HG03196 (cell line): ENCODE measurements around the gene TGM1.

ENCODE experiments used
- ATAC-seq: cut with Tn5 transposase; IDR thresholded peaks from one replicate; pipeline ENCODE4 v1.9.1; 2021; ENCODE audit not compliant: unreplicated experiment

The TGM1 gene

GRCh38 chr14:24262821-24263733 is at the start of gene TGM1:
Gene TGM1, minus strand, starts transcription at chr14:24263177. Its CDS starts 825 bp downstream, at chr14:24262352.
- ATAC-seq, result no peak

- ATAC-seq, result no peak
Measured at GRCh38 chr14:24311837-24312615, 49.0 kb upstream of the TGM1 start.

GRCh38 chr14:24310646-24311604 is 47.9 kb upstream of the TGM1 start, which contains the start of gene LTB4R:
Gene LTB4R, plus strand, starts transcription at chr14:24311502. Its CDS starts 4,150 bp downstream, at chr14:24315652.
- ATAC-seq, result peak; percentile 53

GRCh38 chr14:24310265-24310645 is 47.3 kb upstream of the TGM1 start:
- ATAC-seq, result no peak

- ATAC-seq, result no peak
Measured at GRCh38 chr14:24309538-24310264, 46.7 kb upstream of the TGM1 start, which contains the start of gene LTB4R2. Gene LTB4R2, plus strand, starts transcription at chr14:24310140. Its CDS starts 525 bp downstream, at chr14:24310665.

- ATAC-seq, result no peak
Measured at GRCh38 chr14:24308342-24309124, 45.6 kb upstream of the TGM1 start.

GRCh38 chr14:24307575-24308341 is 44.8 kb upstream of the TGM1 start, which contains the start of gene CIDEB:
Gene CIDEB, minus strand, starts transcription at chr14:24307977. Its CDS starts 119 bp downstream, at chr14:24307858.
- no peak for ATAC-seq

- ATAC-seq, result no peak
Measured at GRCh38 chr14:24307156-24307574, 44.2 kb upstream of the TGM1 start.

GRCh38 chr14:24304019-24304387 is 41.0 kb upstream of the TGM1 start:
- no peak for ATAC-seq

- no peak for ATAC-seq
Measured at GRCh38 chr14:24300326-24300980, 37.5 kb upstream of the TGM1 start.

GRCh38 chr14:24299255-24300191 is 36.5 kb upstream of the TGM1 start, which contains the start of the genes DHRS1 and NOP9:
Gene DHRS1, minus strand, starts transcription at chr14:24299780. Its CDS starts 674 bp downstream, at chr14:24299106.
Gene NOP9, plus strand, starts transcription at chr14:24299850. Its CDS starts 105 bp downstream, at chr14:24299955.
- ATAC-seq, result peak; percentile 60

GRCh38 chr14:24298892-24299254 is 35.9 kb upstream of the TGM1 start:
- ATAC-seq, result no peak

GRCh38 chr14:24297190-24297964 is 34.4 kb upstream of the TGM1 start:
- ATAC-seq, result peak; percentile 11

- peak; percentile 43 for ATAC-seq
Measured at GRCh38 chr14:24296341-24297157, 33.6 kb upstream of the TGM1 start.

- ATAC-seq, result no peak
Measured at GRCh38 chr14:24293525-24293924, 30.5 kb upstream of the TGM1 start.
